ENCODE results near the gene MRPS17. TPM values are rescaled to one million over a fixed set of nuclear protein-coding genes. Genes with fewer than 3 reads are reported as not detected.

MRPS17 gene
- total RNA-seq, 1 experiment from 2014 or later = 36.2 TPM

DNA sequence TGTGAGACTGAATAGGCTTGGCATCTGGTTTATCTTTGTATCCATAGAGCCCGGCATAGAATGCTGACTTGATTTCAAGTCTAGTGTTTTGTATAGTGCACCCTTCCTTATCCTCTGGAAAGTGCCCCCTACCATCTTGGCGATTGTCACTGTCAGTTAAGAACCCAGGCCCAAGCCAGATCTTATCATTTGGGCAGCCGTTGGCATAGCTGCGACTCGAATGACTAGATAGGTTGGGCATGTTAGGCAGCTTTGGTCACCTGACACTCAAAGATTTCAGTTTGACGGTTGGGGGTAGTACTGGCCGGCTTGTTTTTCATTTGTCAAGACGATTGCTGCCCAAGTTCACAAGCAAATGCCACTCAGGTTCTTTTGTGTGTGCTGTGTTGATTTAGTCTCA, 19.3 kb downstream of the MRPS17 start:
- no peak for DNase-seq (ENCODE audit: low spot score)

DNA sequence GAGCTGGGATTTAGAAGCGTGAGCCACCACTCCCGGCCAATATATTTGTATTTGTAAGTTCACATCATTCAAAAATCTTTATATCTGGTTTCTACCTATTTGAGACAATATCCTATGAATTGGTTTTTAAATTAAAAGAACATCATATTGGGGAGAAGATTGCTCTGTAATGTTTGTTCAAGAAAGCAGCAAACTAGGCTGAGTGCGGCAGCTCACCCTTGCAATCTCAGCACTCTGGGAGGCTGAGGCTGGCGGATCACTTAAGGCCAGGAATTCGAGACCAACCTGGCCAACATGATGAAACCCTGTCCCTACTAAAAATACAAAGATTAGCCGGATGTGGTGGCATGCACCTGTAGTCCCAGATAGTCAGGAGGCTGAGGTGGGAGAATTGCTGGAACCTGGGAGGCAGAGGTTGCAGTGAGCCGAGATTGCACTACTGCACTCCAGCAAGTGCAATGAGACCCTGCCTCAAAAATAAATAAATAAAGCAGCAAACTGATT, 22.1 kb downstream of the MRPS17 start:
- no peak for DNase-seq (ENCODE audit: low spot score)

DNA sequence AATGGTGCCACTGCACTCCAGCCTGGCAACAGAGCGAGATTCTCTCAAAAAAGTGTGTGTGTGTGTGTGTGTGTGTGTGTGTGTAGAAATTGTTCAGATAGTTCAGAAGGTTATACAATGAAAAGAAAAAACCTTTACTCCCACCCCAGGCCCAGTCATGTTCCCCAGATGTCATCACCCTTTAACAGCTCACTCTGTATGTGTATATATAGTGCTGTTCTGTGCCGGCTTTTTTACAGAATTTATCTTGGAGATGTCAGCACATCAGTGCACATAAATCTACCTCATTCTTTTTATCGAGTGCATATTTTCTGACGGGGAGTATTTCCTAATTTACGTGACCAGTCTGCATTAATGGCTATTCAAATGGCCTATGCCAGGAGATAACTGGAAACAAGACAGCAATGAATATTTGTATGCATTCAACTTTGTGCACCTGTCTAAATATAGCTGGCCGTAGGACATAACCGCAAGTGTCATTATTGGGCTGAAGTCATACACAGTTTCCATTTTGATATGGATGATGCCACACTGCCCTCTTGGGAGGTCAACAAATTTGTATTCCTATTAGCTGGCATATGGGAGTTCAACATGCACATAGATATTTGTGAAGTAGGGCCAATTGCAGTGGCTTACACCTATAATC, 24.4 kb downstream of the MRPS17 start:
- no peak for DNase-seq (ENCODE audit: low spot score)

DNA sequence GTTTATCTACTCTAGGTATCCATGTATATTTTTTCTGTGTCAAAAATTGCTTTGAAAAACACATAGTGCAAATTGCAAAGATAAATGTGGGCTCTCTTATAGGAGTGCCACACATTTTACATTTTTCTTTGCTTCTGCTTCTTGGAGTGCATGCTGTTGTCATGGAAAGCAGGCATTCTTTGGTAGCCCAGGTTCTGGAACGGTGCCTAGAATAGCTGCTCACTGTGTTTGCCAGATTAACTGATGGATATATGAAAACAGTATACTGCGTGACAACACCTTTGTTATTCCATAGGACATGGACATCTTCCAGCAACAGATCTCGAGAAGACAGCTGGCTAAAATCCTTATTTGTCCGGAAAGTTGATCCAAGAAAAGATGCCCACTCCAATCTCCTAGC, 26.2 kb downstream of the MRPS17 start:
- no peak for DNase-seq (ENCODE audit: low spot score)

DNA sequence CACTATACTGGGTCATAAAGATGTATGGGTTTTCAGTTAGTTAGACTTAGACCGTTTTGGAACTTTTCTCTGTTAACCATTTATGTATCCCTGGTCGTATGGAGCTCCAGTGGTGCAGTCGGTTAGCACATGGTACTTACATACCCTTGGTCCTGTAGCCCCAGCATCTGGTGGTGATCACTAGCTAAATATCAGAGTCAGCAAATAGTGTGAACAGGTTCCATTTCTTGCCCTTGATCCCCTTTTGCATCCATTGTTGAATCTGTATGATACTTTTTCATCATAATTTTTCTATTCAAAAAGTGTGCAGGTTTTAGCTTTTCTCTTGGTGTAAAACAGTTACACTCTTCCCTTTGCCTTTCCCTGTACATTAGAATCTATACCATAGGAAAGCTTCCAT, 28.6 kb downstream of the MRPS17 start:
- DNase-seq (ENCODE audit: low spot score) = no peak

DNA sequence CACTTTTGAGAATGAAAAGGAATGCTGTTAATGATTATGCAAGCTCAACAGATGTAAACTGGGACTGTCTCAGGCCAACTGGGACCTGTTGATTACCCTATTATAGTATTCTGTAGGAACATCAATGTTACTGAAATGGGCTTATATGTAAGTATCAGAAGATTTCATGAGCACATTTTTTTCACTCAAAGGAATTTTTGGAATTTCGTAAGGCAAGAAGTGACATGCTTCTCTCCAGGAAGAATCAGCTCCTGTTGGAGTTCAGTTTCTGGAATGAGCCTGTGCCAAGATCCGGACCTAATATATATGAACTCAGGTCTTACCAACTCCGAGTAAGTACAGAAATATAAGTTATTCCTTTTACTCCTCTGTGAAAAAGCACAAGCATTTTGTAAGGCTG, 31.9 kb downstream of the MRPS17 start:
- DNase-seq (ENCODE audit: low spot score) = no peak

DNA sequence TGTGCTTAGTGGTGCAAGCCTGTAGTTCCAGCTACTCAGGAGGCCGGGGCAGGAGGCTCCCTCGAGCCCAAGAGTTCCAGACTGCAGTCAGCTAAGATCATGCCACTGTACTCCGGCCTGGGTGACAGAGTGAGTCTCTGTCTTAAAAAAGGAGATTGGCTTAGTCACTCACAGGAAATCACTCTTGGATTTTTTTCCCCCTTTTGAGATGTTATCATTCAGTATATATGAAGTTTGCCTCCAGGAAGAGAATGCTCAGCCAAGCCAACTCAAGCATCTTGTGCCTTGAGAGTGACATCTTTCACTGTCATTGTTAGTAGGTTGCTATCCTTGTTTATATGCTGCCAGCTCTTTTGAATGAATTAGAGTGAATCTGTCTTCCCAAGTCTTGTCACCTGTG, 40.7 kb downstream of the MRPS17 start:
- DNase-seq (ENCODE audit: low spot score) = no peak

DNA sequence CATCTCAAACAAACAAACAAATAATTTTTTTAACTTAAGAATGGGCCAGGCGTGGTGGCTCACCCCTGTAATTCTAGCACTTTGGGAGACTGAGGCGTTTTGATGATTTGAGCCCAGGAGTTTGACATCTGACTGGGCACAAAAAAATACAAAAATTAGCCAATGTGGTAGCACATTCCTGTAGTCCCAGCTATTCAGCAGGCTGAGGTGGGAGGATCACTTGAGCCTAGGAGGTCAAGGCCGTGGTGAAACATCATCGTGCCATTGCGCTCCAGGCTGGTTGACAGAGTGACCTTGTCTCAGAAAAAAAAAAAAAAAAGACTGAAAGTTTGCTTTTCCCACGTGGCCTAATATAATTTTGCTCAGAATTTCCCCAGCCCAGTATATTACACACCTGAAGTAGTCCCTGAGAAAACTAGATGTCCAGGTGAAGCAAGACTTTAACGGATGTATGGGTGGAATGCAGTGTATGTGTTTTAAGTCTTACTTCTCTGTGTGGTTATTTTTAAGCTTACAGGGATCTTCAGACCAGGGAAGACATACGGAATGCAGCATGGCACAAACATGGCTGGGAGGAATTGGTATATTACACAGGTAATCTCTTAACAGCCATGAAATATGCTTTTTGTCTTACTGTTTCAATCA, 45.3 kb downstream of the MRPS17 start:
- DNase-seq (ENCODE audit: low spot score) = no peak

DNA sequence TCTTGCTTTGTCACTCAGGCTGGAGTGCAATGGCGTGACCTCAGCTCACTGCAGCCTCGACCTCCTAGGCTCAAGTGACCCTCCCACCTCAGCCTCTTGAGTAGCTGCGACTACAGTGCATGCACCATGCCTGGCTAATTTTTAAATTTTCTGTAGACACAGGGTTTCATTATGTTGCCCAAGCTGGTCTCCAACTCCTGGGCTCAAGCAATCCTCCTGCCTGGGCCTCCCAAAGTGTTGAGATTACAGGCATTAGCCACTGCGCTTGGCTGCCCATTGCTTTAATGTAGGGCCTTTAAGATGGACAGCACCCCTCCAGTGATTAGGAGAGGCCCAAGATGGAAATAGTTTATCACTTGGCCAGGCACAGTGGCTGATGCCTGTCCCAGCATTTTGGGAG, 52.1 kb downstream of the MRPS17 start:
- no peak for DNase-seq (ENCODE audit: low spot score)

Other genes with a start within 250 kb of the MRPS17 start
- gene SEPTIN14, start 89.1 kb upstream of the MRPS17 start, total RNA-seq (2014; rRNA removed; shearing (Covaris generic)) = not detected in 2 replicates
- gene ZNF713, start 64.4 kb upstream of the MRPS17 start, total RNA-seq (2014; rRNA removed; shearing (Covaris generic)) = 1.6 and 5.9 TPM in 2 replicates
- 74.4 and 127 TPM in 2 replicates for gene NIPSNAP2, start 12.7 kb downstream of the MRPS17 start, total RNA-seq (2014; rRNA removed; shearing (Covaris generic))
- 178 and 207 TPM in 2 replicates for gene PSPH, start 99.6 kb downstream of the MRPS17 start, total RNA-seq (2014; rRNA removed; shearing (Covaris generic))
- gene CCT6A, start 99.9 kb downstream of the MRPS17 start, total RNA-seq (2014; rRNA removed; shearing (Covaris generic)) = 598 and 709 TPM in 2 replicates
- gene SUMF2, start 112.4 kb downstream of the MRPS17 start, total RNA-seq (2014; rRNA removed; shearing (Covaris generic)) = 206 and 255 TPM in 2 replicates
- 0.17 TPM in 1 of 2 replicates, not detected in the other for gene PHKG1, start 141.1 kb downstream of the MRPS17 start, total RNA-seq (2014; rRNA removed; shearing (Covaris generic))
- gene CHCHD2, start 154.6 kb downstream of the MRPS17 start, total RNA-seq (2014; rRNA removed; shearing (Covaris generic)) = 1,524 and 1,705 TPM in 2 replicates
- not detected in 2 replicates for gene NUPR2, start 164.5 kb downstream of the MRPS17 start, total RNA-seq (2014; rRNA removed; shearing (Covaris generic))